H1 (cell line): ENCODE data around the gene P4HB. TPM values are rescaled to one million over a fixed set of nuclear protein-coding genes. Genes with fewer than 3 reads are reported as not detected.

Experiments
- CEBPB ChIP-seq: IDR thresholded peaks from 2 replicates; pipeline ENCODE4 v1.6.1; 2012; ENCODE audit warnings: low read depth, low read length
- JUN ChIP-seq: IDR thresholded peaks from 2 replicates; pipeline ENCODE4 v1.6.1; 2011; ENCODE audit warnings: low read depth, mild to moderate bottlenecking, improper control_type of control experiment, low read length
- SIN3A ChIP-seq, 2 experiments: IDR thresholded peaks in 1 of 2; conservative IDR thresholded peaks in 1 of 2; 2 replicates each; pipeline ENCODE4 v1.6.1; 2011 to 2012; ENCODE audit warnings: low read length in 2 of 2, improper control_type of control experiment in 1 of 2, low read depth in 1 of 2, mild to moderate bottlenecking in 1 of 2
- SIRT6 ChIP-seq: IDR thresholded peaks from one replicate; pipeline ENCODE4 v1.7.1; 2012; ENCODE audit warnings: low read length, inconsistent platforms
- SRF ChIP-seq: IDR thresholded peaks from 2 replicates; pipeline ENCODE4 v1.6.1; 2011; ENCODE audit warnings: mild to moderate bottlenecking, low read depth, low read length, moderate library complexity
- ZNF274 ChIP-seq: IDR thresholded peaks from 2 replicates; pipeline ENCODE4 v1.7.0; 2012; ENCODE audit warnings: low read length, borderline replicate concordance; ENCODE audit errors: extremely low read depth
- polyA plus RNA-seq, 7 experiments: library from polyadenylated mRNA; depleted of rRNA in 3 of 7; stranded (reverse) in 5 of 7; unstranded in 2 of 7; fragments of >200 nt in 5 of 7; fragments of 200-250 nt in 2 of 7; gene quantifications; 1 replicate in 5 of 7; 2 replicates in 1 of 7; 4 replicates in 1 of 7; pipeline versions ENCODE4 v1.2.1 to v1.2.3, GENCODE V29; 2011 to 2013; ENCODE audit warnings: missing spikeins in 2 of 7, mixed read lengths in 2 of 7
- total RNA-seq: library from RNA; stranded (reverse); fragmentation: NEBNext Ultra II Directional; extraction: Animal tissue kit (Norgen Biotek cat#: 25700); gene quantifications from 2 replicates; pipeline ENCODE4 v1.2.1, GENCODE V29; 2021
- TF ChIP-seq, protein P1 (sequence below): fragments of 300-600 bp; sonication (generic); IDR thresholded peaks from 2 replicates; pipeline ENCODE4 v1.7.1; 2012; ENCODE audit warnings: low read length, moderate library complexity, mild to moderate bottlenecking, inconsistent platforms; ENCODE audit not compliant: insufficient replicate concordance
- TF ChIP-seq, protein P2 (sequence below): IDR thresholded peaks from 2 replicates; pipeline ENCODE4 v1.6.1; 2012; ENCODE audit warnings: low read length, inconsistent platforms

P4HB gene
- total and polyA plus RNA-seq, 2 of the 8 experiments (the other 6 are each of a cell fraction or from before 2014, with no cell fraction given), result 41.4 to 379 TPM

DNA sequence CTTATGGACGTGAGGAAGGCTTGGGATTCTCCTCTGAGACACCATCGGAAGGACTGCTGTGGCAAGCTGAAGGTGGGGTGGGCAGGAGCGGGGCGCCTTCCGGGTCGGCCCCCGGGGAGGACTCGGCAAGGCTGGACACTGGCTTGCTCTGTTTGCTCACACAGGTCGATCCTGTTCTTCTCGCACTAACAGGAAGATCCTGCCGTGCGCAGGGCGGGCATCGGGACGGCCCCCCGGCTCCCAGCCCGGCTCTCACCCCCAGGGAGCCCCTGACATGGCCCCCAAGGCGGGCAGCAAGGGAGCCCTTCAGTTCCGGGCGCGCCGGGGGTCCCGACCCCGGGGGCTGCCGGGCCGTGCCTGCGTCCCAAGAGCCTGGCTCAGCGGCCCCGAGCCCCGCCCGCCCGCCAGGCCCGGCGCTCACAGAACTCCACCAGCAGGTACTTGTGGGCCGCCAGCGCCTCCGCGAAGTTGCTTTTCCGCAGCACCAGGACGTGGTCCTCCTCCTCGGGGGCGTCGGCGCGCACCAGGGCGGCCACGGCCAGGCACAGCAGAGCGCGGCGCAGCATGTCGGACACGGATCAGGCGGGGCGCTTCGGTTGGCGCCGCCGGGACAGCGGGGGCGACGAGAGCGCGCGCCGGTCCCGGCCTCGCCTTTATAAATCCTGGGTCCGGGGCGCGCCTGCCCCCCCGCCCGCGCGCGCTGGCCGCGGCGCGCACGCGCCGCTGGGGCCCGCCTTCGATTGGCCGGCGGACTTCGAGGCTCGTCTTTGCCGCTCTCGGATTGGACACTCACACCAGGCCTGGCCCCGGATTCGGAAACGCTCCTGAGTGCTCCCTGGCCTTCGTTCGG is at the start of gene P4HB (continued):
- TF ChIP-seq, protein P1, sequence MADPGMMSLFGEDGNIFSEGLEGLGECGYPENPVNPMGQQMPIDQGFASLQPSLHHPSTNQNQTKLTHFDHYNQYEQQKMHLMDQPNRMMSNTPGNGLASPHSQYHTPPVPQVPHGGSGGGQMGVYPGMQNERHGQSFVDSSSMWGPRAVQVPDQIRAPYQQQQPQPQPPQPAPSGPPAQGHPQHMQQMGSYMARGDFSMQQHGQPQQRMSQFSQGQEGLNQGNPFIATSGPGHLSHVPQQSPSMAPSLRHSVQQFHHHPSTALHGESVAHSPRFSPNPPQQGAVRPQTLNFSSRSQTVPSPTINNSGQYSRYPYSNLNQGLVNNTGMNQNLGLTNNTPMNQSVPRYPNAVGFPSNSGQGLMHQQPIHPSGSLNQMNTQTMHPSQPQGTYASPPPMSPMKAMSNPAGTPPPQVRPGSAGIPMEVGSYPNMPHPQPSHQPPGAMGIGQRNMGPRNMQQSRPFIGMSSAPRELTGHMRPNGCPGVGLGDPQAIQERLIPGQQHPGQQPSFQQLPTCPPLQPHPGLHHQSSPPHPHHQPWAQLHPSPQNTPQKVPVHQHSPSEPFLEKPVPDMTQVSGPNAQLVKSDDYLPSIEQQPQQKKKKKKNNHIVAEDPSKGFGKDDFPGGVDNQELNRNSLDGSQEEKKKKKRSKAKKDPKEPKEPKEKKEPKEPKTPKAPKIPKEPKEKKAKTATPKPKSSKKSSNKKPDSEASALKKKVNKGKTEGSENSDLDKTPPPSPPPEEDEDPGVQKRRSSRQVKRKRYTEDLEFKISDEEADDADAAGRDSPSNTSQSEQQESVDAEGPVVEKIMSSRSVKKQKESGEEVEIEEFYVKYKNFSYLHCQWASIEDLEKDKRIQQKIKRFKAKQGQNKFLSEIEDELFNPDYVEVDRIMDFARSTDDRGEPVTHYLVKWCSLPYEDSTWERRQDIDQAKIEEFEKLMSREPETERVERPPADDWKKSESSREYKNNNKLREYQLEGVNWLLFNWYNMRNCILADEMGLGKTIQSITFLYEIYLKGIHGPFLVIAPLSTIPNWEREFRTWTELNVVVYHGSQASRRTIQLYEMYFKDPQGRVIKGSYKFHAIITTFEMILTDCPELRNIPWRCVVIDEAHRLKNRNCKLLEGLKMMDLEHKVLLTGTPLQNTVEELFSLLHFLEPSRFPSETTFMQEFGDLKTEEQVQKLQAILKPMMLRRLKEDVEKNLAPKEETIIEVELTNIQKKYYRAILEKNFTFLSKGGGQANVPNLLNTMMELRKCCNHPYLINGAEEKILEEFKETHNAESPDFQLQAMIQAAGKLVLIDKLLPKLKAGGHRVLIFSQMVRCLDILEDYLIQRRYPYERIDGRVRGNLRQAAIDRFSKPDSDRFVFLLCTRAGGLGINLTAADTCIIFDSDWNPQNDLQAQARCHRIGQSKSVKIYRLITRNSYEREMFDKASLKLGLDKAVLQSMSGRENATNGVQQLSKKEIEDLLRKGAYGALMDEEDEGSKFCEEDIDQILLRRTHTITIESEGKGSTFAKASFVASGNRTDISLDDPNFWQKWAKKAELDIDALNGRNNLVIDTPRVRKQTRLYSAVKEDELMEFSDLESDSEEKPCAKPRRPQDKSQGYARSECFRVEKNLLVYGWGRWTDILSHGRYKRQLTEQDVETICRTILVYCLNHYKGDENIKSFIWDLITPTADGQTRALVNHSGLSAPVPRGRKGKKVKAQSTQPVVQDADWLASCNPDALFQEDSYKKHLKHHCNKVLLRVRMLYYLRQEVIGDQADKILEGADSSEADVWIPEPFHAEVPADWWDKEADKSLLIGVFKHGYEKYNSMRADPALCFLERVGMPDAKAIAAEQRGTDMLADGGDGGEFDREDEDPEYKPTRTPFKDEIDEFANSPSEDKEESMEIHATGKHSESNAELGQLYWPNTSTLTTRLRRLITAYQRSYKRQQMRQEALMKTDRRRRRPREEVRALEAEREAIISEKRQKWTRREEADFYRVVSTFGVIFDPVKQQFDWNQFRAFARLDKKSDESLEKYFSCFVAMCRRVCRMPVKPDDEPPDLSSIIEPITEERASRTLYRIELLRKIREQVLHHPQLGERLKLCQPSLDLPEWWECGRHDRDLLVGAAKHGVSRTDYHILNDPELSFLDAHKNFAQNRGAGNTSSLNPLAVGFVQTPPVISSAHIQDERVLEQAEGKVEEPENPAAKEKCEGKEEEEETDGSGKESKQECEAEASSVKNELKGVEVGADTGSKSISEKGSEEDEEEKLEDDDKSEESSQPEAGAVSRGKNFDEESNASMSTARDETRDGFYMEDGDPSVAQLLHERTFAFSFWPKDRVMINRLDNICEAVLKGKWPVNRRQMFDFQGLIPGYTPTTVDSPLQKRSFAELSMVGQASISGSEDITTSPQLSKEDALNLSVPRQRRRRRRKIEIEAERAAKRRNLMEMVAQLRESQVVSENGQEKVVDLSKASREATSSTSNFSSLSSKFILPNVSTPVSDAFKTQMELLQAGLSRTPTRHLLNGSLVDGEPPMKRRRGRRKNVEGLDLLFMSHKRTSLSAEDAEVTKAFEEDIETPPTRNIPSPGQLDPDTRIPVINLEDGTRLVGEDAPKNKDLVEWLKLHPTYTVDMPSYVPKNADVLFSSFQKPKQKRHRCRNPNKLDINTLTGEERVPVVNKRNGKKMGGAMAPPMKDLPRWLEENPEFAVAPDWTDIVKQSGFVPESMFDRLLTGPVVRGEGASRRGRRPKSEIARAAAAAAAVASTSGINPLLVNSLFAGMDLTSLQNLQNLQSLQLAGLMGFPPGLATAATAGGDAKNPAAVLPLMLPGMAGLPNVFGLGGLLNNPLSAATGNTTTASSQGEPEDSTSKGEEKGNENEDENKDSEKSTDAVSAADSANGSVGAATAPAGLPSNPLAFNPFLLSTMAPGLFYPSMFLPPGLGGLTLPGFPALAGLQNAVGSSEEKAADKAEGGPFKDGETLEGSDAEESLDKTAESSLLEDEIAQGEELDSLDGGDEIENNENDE, result no peak
- TF ChIP-seq SIRT6, result no peak
- 0 out of 4 replicates have a peak, but pooled peaks have one; percentile 2 to 57 for TF ChIP-seq SIN3A (conservative IDR thresholded peaks at IDR 0.05 in 1 of 2, IDR thresholded peaks at IDR 0.05 in 1 of 2; ENCODE audit: low read depth in 1 of 2, low read length in 2 of 2)
- no peak for TF ChIP-seq SRF
- TF ChIP-seq CEBPB, result no peak
- TF ChIP-seq, protein P2, sequence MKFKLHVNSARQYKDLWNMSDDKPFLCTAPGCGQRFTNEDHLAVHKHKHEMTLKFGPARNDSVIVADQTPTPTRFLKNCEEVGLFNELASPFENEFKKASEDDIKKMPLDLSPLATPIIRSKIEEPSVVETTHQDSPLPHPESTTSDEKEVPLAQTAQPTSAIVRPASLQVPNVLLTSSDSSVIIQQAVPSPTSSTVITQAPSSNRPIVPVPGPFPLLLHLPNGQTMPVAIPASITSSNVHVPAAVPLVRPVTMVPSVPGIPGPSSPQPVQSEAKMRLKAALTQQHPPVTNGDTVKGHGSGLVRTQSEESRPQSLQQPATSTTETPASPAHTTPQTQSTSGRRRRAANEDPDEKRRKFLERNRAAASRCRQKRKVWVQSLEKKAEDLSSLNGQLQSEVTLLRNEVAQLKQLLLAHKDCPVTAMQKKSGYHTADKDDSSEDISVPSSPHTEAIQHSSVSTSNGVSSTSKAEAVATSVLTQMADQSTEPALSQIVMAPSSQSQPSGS, result no peak
- TF ChIP-seq JUN, result no peak
- no peak for TF ChIP-seq ZNF274
